ENCODE measurements around the gene NHSL1. TPM values are rescaled to one million over a fixed set of nuclear protein-coding genes. Genes with fewer than 3 reads are reported as not detected.

Gene NHSL1
- total and polyA plus RNA-seq, 2 of the 8 experiments (the other 6 are each of a cell fraction or from before 2014, with no cell fraction given), result 7.2 to 32.4 TPM

DNA sequence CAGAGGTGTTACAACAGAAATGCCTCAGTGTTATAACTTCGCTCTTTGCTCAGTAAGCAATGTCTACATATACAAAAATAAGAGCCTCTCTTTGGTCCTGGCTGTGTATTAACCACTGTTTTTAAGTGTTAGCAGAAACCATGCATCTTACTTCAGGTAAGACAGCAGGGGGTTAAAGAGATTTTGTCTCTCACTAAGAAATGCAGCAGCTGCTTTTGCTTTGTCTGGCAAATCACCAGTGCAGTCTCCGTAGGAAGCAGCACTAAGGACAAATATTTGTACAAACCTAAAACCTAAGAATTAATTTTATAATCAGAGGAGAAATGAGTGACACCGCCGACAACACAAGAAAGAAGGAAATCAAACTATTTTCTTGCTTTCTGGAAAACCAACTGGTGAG lies 120.8 kb downstream of the NHSL1 start (continued):
- TF ChIP-seq SUZ12 (IDR thresholded peaks at IDR 0.05; ENCODE audit: low read length) (no peak), EZH2 (IDR thresholded peaks at IDR 0.05; ENCODE audit: low read depth, low read length, severe bottlenecking) (no peak), SP4 (IDR thresholded peaks at IDR 0.05; ENCODE audit: low read length) (no peak), GTF2F1 (IDR thresholded peaks at IDR 0.05; ENCODE audit: borderline replicate concordance, low read depth, low read length) (no peak), TCF12 (IDR thresholded peaks at IDR 0.05; ENCODE audit: low read depth, low read length) (no peak), ASH2L (IDR thresholded peaks at IDR 0.05; ENCODE audit: low read length) (no peak)
